Measurements from ENCODE around the gene TRIM66. TPM values are rescaled to one million over a fixed set of nuclear protein-coding genes. Genes with fewer than 3 reads are reported as not detected.

The TRIM66 gene
- total RNA-seq, 1 experiment from 2014 or later, result 2.1 TPM

DNA sequence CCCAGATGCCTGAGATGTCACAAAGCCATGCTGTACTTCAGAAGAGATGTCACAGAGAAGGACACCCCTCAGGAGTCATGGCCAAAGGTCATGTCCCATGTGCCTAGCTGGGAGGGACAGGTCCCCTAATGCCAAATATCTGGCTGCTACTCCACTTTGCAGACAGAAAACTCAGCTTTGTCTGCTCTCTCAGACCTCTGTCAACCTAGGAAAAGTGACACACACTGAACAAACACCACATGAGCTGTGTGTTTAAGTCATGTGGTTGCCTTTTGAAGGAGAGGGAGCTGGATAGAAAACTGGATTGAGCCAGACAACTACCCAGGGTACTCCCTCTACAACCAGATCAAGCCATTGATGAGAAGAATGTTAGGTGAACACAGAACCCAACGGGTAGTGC is 3.5 kb downstream of the TRIM66 start:
- H3K27me3 Mint-ChIP-seq (ENCODE audit: low read depth), result no peaks in the 10 kb centered on the region
- no peak overlapping the region for H3K56ac ChIP-seq (ENCODE audit: insufficient read length, low read depth, low read length)
- H3K36me3 Mint-ChIP-seq (ENCODE audit: insufficient read depth in 1 of 3, low read depth in 3 of 3), result peaks cover 18 to 21% (median 21%) of the 10 kb centered on the region in 3 experiments
- no peak overlapping the region for H3K4me3 Mint-ChIP-seq
- H2AFZ ChIP-seq (ENCODE audit: low read length), result no peak overlapping the region
- H3K79me1 ChIP-seq (ENCODE audit: insufficient read depth, low read depth, low read length, poor library complexity, severe bottlenecking), result no peaks in the 10 kb centered on the region
- H3K79me2 ChIP-seq (ENCODE audit: insufficient read depth, low read length), result peaks cover 8% of the 10 kb centered on the region; the same call in 1 of the 2 replicates
- no peak overlapping the region for H4K5ac ChIP-seq (ENCODE audit: insufficient read length, low read depth, low read length)
- H3K9me3 ChIP-seq (ENCODE audit: control insufficient read depth, low read depth, low read length), result no peaks in the 10 kb centered on the region
- no CpG with 5 or more reads among the region's 1 CpG for WGBS (ENCODE audit: extremely low coverage, insufficient read length, low lambda C conversion rate)
- H3K4ac ChIP-seq (ENCODE audit: low read depth, low read length), result no peak overlapping the region
- H3K23me2 ChIP-seq (ENCODE audit: insufficient read length, low read depth, low read length, poor library complexity, severe bottlenecking), result peaks cover 8% of the 10 kb centered on the region
- H3K23ac ChIP-seq (ENCODE audit: insufficient read length, low read depth, low read length), result no peak overlapping the region
- H3K27ac Mint-ChIP-seq, result no peak overlapping the region
- no peaks in the 10 kb centered on the region for H3K27me3 ChIP-seq (ENCODE audit: insufficient read depth, low read length)
- no peak overlapping the region for H3K27ac ChIP-seq (ENCODE audit: insufficient read length, low read depth, low read length)
- DNase-seq, result no peak
- H3K4me1 Mint-ChIP-seq, result peaks cover 19 to 26% of the 10 kb centered on the region in 2 experiments
- H2BK12ac ChIP-seq (ENCODE audit: insufficient read length, low read depth, low read length), result no peak overlapping the region
- H3T11ph ChIP-seq (ENCODE audit: low read length), result no peak overlapping the region
- H3K18ac ChIP-seq (ENCODE audit: insufficient read length, low read depth, low read length), result no peak overlapping the region
- H3K14ac ChIP-seq (ENCODE audit: insufficient read depth, low read length), result no peak overlapping the region
- H4K91ac ChIP-seq (ENCODE audit: insufficient read length, low read depth, low read length), result no peak overlapping the region
- no peak overlapping the region for H3K9ac ChIP-seq (ENCODE audit: extremely low read depth, insufficient read length, low read length)
- peaks cover 0 to 4% of the 10 kb centered on the region in 2 experiments; a peak in 1 of 5 replicates for H3K9me3 Mint-ChIP-seq
- H4K20me1 ChIP-seq (ENCODE audit: control insufficient read depth, insufficient read depth, insufficient read length), result no peaks in the 10 kb centered on the region
- H2BK20ac ChIP-seq (ENCODE audit: low read depth, low read length, poor library complexity, severe bottlenecking), result no peak overlapping the region
- H2BK5ac ChIP-seq (ENCODE audit: insufficient read length, low read length), result no peak overlapping the region
- no peak overlapping the region for H2AK5ac ChIP-seq (ENCODE audit: insufficient read length, low read length)
- no peaks in the 10 kb centered on the region; the same call in 1 of the 2 replicates for H3K4me1 ChIP-seq (ENCODE audit: insufficient read depth, low read length)
- no peak overlapping the region for H3K4me2 ChIP-seq (ENCODE audit: insufficient read depth, insufficient read length, low read length)
- no peak overlapping the region for H2BK15ac ChIP-seq (ENCODE audit: low read depth, low read length)
- H2BK120ac ChIP-seq (ENCODE audit: low read depth, low read length, poor library complexity, severe bottlenecking), result no peak overlapping the region
- TF ChIP-seq, protein P1, sequence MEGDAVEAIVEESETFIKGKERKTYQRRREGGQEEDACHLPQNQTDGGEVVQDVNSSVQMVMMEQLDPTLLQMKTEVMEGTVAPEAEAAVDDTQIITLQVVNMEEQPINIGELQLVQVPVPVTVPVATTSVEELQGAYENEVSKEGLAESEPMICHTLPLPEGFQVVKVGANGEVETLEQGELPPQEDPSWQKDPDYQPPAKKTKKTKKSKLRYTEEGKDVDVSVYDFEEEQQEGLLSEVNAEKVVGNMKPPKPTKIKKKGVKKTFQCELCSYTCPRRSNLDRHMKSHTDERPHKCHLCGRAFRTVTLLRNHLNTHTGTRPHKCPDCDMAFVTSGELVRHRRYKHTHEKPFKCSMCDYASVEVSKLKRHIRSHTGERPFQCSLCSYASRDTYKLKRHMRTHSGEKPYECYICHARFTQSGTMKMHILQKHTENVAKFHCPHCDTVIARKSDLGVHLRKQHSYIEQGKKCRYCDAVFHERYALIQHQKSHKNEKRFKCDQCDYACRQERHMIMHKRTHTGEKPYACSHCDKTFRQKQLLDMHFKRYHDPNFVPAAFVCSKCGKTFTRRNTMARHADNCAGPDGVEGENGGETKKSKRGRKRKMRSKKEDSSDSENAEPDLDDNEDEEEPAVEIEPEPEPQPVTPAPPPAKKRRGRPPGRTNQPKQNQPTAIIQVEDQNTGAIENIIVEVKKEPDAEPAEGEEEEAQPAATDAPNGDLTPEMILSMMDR (conservative IDR thresholded peaks at IDR 0.05), result no peak
- H4K8ac ChIP-seq (replicated peaks; ENCODE audit: insufficient read length, low read depth, low read length), result no peak overlapping the region
